Right lobe of liver (tissue), 6 donors: ENCODE data around the gene PMVK. TPM values are rescaled to one million over a fixed set of nuclear protein-coding genes. Genes with fewer than 3 reads are reported as not detected.

ENCODE experiments used
- ATAC-seq, 4 donors: fragments of 200-7000 bp; cut with Tn5 transposase; one replicate each; pipeline ENCODE4 v1.9.1; 2020; ENCODE audit warnings: mild to moderate bottlenecking in 4 of 4, moderate library complexity in 4 of 4
- DNase-seq, 3 donors: peaks; one replicate each; pipeline ENCODE4 v3.0.0-alpha.2; 2020
- H3K27ac ChIP-seq, 3 donors: fragments of 200-600 bp; one replicate each; pipeline ENCODE4 v1.8.0; 2022
- H3K27me3 ChIP-seq, 2 donors: fragments of 200-600 bp; one replicate each; pipeline ENCODE4 v1.8.0; 2022
- H3K36me3 ChIP-seq, 4 donors: fragments of 200-600 bp; sonication (generic) in 1 of 4; one replicate each; pipeline versions ENCODE4 v1.5.1 to v1.8.0; 2017 to 2022; ENCODE audit warnings: control low read depth in 1 of 4
- H3K4me1 ChIP-seq, 4 donors: fragments of 200-600 bp; sonication (generic) in 1 of 4; one replicate each; pipeline versions ENCODE4 v1.5.1 to v1.8.0; 2017 to 2022; ENCODE audit warnings: control low read depth in 1 of 4
- H3K4me3 ChIP-seq, 3 donors: fragments of 200-600 bp; one replicate each; pipeline ENCODE4 v1.8.0; 2022
- H3K9me3 ChIP-seq, 4 donors: fragments of 200-600 bp; sonication (generic) in 1 of 4; one replicate each; pipeline versions ENCODE4 v1.5.1 to v1.8.0; 2017 to 2022; ENCODE audit warnings: control low read depth in 1 of 4
- CTCF ChIP-seq, 4 donors: fragments of 200-600 bp in 3 of 4; fragments of 450-650 bp in 1 of 4; IDR thresholded peaks; one replicate each; pipeline versions ENCODE4 v1.5.1 to v1.8.0; 2016 to 2022; ENCODE audit warnings: antibody characterized with exemption in 4 of 4, mild to moderate bottlenecking in 2 of 4
- POLR2A ChIP-seq: fragments of 450-650 bp; IDR thresholded peaks from one replicate; pipeline ENCODE4 v1.6.1; 2017; ENCODE audit warnings: antibody characterized with exemption, mild to moderate bottlenecking
- WGBS: methylation state at CpG from one replicate; pipeline ENCODE4 v1.1.6; 2018; ENCODE audit warnings: low coverage, low lambda C conversion rate; ENCODE audit not compliant: insufficient coverage; ENCODE audit errors: missing lambda C conversion rate; 5-methylcytosine and 5-hydroxymethylcytosine counted together
- intact Hi-C, 2 donors: fragments of 100-400 bp; cut with DNase I; formaldehyde crosslinking; loops; one replicate each; pipeline versions ENCODE4 v1.11.2 to v1.14.1; 2022
- total RNA-seq, 6 experiments: library from RNA; depleted of rRNA in 2 of 6; stranded (reverse); fragments of >200 nt in 2 of 6; fragmentation: NEBNext Ultra II Directional in 3 of 6; extraction: Animal tissue kit (Norgen Biotek cat#: 25700) in 3 of 6; gene quantifications; one replicate each; pipeline versions ENCODE4 v1.1.0 to v1.2.4, GENCODE V29; 2016 to 2023
- donor health status: DM: no; HTN: yes; CAD: no.
- donor health status: DM: no; HTN: no; CAD: no.
- donor health status: DM: no; HTN: no; CAD: no.
- donor health status: DM: no; HTN: yes; CAD: no.
- donor health status: DM: no; HTN: yes; CAD: no.

The PMVK gene
- total RNA-seq, 6 experiments from 2014 or later: 16.9 to 34.5 (median 29.2) TPM

GRCh38 chr1:154923695-154924094, 12.8 kb downstream of the PMVK start:
- WGBS: 93% methylated on average over 3 of the region's 3 CpGs
- no peak overlapping the region for H3K4me3 ChIP-seq
- no peak overlapping the region for H3K27ac ChIP-seq
- H3K9me3 ChIP-seq: no peaks in the 10 kb centered on the region
- TF ChIP-seq POLR2A (no peak), CTCF (IDR thresholded peaks at IDR 0.05) (no peak)
- intact Hi-C loops: no loop called here
- ATAC-seq (no peak), DNase-seq (no peak)
- H3K4me1 ChIP-seq: no peaks in the 10 kb centered on the region
- peaks cover 0 to 45% (median 15%) of the 10 kb centered on the region in 4 donors for H3K36me3 ChIP-seq
- H3K27me3 ChIP-seq: no peaks in the 10 kb centered on the region

- H3K36me3 ChIP-seq: no peaks in the 10 kb centered on the region
- TF ChIP-seq CTCF (IDR thresholded peaks at IDR 0.05) (no peak), POLR2A (no peak)
- WGBS: 87% methylated on average over 3 of the region's 3 CpGs
- intact Hi-C loops: no loop called here
- no peak for DNase-seq
- no peaks in the 10 kb centered on the region for H3K27me3 ChIP-seq
- H3K27ac ChIP-seq: no peak overlapping the region
- H3K4me3 ChIP-seq: no peak overlapping the region
- no peak for ATAC-seq
- H3K4me1 ChIP-seq: no peaks in the 10 kb centered on the region
- H3K9me3 ChIP-seq: no peaks in the 10 kb centered on the region
Observed at GRCh38 chr1:154913273-154913672, 23.2 kb downstream of the PMVK start.

- Histone ChIP-seq H3K4me3 (no peak overlapping the region), H3K27me3 (no peaks in the 10 kb centered on the region), H3K27ac (no peak overlapping the region), H3K36me3 (no peaks in the 10 kb centered on the region), H3K9me3 (no peaks in the 10 kb centered on the region), H3K4me1 (no peaks in the 10 kb centered on the region)
- intact Hi-C loops: no loop called here
- TF ChIP-seq POLR2A (no peak), CTCF (IDR thresholded peaks at IDR 0.05) (no peak)
- WGBS: 94% methylated on average over 2 of the region's 2 CpGs
- DNase-seq (no peak), ATAC-seq (no peak)
Observed at GRCh38 chr1:154912755-154913154, 23.8 kb downstream of the PMVK start.

- Histone ChIP-seq H3K27ac (no peak overlapping the region), H3K9me3 (no peaks in the 10 kb centered on the region), H3K4me1 (no peaks in the 10 kb centered on the region), H3K27me3 (no peaks in the 10 kb centered on the region), H3K4me3 (no peak overlapping the region), H3K36me3 (no peaks in the 10 kb centered on the region)
- DNase-seq (no peak), ATAC-seq (no peak)
- WGBS: 100% methylated on average over 2 of the region's 8 CpGs
- intact Hi-C loops: no loop called here
- TF ChIP-seq POLR2A (no peak), CTCF (IDR thresholded peaks at IDR 0.05) (no peak)
Observed at GRCh38 chr1:154911691-154912550, 24.6 kb downstream of the PMVK start.
